NCI-H1105 treated with DMSO at 0.1 percent for 48 hours (cell line): ENCODE measurements around the gene KDM4D.
"Not testable (repeated sequence)": the region's sequence is repeated elsewhere in the genome, so short reads cannot be mapped to it uniquely, and the experiment has no call there.

Source experiments
- DNase-seq: peaks from one replicate; lab custom pipeline; 2025; lab: John Stamatoyannopoulos, UW

KDM4D gene

GRCh38 chr11:95033051-95033450, 59.5 kb downstream of the KDM4D start:
- no peak for DNase-seq

GRCh38 chr11:95035316-95035715, 61.8 kb downstream of the KDM4D start:
- DNase-seq, result peak; percentile 84

GRCh38 chr11:95037356-95038035, 64.0 kb downstream of the KDM4D start:
- DNase-seq, result not testable (repeated sequence)

GRCh38 chr11:95042239-95042638, 68.7 kb downstream of the KDM4D start:
- no peak for DNase-seq

- DNase-seq, result no peak
Observed at GRCh38 chr11:95042906-95043305, 69.4 kb downstream of the KDM4D start.

GRCh38 chr11:95044010-95044409, 70.5 kb downstream of the KDM4D start:
- no peak for DNase-seq

- no peak for DNase-seq
Observed at GRCh38 chr11:95045812-95046211, 72.3 kb downstream of the KDM4D start.
